Putamen (tissue), 1 donor: Measurements from ENCODE around the gene HSD17B2.

Experiments
- DNase-seq: peaks from one replicate; pipeline ENCODE4 v3.0.0-alpha.2; 2016; ENCODE audit warnings: low spot score

Gene HSD17B2

DNA sequence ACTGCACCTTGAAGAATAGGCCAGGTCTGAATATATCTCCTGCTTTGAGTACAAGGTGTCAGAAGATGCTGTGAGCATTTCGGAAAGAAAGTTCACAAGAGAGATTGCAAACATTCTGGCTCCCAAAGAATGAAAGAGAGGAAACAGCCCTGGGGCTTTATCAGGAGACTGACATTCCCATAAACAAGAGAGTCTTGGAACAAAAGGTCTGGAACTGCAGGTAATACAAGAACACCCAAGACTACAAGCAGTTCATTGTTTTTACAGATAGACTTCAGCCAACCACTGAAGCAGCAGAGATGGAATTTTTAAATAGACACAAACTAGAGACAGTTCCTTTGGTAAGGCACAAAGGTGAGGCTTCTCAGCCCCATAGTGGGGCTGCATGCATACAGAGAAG is 14.4 kb downstream of the HSD17B2 start:
- no peak for DNase-seq

DNA sequence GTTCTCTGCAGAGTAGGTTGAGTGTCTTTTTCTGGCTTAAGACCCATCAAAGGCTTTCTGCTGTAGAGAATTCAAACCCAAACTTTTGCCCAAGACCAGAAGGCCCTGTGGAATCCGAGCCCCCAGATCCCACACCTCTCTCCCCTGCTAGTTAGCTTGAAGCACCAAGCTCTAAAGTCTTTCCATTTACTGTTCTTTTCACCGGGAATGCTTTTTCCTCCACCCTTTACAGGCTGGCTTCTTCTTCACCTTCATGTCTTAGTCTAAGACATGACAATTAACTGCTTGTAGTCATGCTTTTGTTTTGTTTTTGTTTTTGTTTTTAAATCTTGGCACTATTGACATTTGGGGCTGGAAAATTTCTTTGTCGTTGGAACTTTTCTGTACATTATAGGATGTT is 15.5 kb downstream of the HSD17B2 start:
- DNase-seq = no peak

GRCh38 chr16:82050909-82051357 is 15.9 kb downstream of the HSD17B2 start:
- DNase-seq = no peak

DNA sequence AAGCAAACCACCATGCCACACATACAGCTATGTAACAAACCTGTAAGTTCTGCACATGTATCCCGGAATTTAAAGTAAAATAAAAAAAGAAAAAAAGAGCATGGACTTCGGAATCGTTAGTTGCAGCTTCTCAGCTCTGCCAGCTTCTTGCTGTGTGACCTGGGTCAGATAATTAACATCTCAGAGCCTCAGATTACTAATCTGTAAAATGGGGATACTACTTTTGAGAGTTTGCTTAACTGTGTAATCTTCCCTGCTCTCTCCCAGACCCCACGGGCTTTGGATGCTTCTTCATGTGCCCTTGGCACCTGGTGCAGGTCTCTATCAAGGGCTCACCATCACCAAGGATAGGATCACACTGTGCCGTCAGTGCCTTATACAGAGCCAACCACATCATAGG is 16.6 kb downstream of the HSD17B2 start:
- DNase-seq = no peak

GRCh38 chr16:82055117-82055516 is 20.1 kb downstream of the HSD17B2 start:
- DNase-seq = no peak

DNA sequence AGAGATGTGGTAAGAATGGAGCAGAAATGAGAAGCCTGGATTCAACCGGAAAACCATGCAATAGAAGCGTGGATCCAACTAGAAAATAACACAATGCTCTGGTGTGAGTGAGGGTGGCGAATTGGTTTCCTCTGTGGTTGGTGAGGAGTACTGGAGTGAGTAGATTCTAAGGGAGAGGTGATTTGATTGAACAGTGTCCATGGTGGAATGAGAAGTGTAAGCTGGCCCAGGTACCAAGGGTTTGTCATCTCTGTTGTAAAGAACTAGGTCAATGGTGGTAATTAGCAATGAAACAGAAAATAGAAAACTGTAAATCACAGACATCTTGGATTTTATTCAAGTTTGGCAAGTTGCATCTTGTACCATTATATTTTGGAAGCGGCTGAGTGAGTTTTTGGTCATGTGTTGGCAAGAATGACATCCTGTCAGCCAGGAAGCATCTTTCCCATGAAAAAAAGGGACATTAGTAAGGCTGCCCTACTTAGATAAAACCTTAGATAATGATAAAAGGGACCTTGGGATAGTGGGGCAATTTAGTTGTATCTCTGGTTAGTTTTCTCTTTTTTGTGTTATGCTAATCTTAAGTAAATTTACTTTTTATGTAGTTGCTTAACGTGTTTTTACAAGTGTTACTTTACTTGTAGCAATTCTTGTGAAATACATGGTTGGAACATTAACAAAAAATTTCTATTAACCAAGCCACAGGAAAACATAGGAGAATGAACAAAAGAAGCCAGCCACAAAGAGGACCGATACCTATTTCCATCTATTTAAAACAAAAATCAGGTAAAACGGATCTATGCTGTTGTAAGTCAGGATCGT is 20.9 kb downstream of the HSD17B2 start:
- DNase-seq = no peak

DNA sequence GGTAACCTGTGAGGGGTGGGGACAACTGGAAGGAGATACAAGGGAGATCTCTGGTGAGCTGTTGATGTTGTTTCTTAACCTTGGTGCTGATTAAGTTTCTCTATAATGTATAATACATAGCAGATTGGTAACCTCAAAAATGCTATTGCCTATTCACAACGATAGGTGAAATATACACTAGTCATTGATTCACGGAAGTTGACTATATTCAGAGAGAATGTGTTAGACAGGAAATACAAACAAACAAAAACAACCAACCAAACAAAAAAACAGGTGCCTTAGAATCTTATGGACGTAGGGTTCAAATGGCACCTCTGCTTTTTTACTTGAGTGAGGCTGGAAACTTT is 21.5 kb downstream of the HSD17B2 start:
- no peak for DNase-seq

DNA sequence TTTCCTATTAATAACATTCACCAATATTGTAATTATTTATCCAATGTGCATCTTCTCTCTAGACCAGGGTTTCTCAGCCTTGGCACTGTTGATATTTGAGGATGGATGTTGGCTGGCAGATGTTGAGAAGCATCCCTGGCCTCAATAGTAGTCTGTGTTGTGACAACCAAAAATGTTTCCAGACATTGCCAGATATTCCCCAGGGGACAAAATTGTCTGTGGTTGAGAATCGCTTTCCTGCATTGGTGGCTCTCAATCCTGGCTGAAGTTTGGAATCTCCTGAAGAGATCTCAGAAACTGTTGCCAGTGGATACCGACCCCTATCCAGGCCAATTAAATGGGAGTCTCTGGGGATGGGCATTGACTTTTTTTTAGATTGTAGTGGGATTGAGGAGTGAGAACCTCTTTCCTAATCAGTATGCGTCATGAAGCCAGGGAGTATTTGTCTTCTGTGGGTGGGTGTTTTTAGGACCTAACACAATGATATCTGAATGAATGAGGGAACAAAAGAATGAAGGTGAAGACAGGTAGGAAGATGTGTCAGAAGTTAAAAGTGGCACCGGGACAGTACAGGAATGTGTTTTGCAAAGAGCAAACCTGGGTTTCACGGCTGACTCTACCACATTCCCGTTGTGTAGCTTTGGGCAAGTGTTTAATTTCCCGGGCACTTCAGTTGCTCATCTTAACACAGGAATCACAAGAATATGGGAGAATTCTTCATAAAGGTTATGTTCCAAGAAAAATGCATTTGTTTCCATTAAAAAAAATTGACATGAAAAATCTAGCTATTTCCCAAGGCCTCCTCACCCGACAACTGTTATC is 24.3 kb downstream of the HSD17B2 start:
- DNase-seq = no peak

DNA sequence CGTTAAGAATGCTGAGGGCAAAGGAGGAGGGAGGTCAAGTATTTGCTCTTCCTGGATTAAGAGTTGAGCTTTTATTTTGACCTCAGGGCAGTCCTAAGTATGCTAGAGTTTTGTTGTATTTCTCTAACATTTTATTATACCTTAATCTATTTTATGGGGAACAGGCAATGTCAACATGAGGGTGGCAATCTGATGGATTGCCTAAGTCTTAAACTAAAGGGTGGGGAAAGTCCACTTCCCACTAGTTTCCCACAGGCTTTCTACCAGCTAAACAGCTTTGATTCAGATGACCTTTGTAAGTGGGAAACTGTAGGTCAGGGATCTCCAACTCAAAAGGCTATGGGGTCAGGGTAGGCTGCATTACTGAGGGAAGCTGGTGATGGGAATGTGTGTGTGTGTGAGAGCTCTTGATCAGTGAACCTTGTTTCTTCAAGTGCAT is 24.9 kb downstream of the HSD17B2 start:
- DNase-seq = no peak

DNA sequence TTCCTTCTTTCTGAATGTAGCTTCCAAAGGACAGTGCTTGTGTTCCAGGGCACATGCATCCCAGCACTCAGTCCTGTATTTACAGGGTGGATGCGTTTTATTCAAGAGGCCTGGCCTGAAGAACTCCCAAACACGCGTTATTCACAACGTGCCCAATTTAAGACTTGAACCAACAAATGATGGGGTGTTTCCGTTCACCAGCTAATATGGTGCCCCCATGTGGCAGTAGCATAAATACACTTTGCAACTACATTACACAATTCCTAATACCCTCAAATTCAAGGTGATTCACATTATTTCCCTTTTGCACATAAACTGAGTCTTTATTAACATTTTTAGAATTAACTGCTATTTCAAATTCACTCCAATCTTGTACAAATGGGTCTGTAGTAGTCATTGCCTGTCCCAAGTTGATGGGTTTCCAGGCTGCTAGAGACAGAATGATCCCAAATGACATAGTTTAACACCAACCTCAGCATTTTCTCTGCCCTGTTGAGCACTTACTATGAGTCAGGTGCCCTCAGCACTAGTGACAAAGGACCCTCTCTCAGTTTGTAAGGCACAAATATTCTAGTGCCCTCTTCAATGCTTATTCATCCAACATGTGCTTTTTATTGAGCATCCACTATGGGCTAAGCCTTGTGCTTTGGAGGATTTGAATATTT is 26.9 kb downstream of the HSD17B2 start:
- no peak for DNase-seq

- DNase-seq = no peak
Measured at GRCh38 chr16:82062645-82063058, 27.6 kb downstream of the HSD17B2 start.

DNA sequence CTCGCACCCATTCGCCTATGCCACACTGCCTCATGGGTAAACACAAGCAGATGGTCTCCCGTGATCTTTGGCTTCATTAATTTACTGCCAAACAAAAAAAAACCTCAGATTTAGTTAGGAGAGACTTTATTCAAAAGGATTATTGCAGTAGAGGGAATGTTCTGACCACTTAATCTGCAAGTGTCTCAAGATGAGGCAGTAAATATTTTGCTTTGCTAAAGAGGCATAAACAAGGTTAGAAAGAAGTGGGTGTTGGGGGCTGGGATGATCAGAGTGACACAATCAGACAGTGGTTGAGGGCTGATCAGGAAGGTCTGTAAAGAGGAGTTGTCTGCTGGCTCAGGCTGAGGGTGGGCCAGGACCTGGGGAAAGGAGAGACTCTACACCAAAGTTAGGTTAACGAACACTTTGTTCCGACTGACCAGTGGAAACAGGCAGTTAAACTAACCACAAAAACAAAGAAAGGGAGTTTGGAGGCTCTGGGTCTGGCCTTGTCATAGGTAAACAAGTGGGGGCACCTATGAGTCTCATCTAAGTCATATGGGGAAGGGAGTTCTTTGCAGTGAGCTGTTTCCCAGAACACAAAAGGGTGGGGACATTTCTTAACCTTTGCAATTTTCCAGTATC is 28.5 kb downstream of the HSD17B2 start:
- no peak for DNase-seq

- DNase-seq = no peak
Measured at GRCh38 chr16:82067042-82067803, 32.2 kb downstream of the HSD17B2 start.

DNA sequence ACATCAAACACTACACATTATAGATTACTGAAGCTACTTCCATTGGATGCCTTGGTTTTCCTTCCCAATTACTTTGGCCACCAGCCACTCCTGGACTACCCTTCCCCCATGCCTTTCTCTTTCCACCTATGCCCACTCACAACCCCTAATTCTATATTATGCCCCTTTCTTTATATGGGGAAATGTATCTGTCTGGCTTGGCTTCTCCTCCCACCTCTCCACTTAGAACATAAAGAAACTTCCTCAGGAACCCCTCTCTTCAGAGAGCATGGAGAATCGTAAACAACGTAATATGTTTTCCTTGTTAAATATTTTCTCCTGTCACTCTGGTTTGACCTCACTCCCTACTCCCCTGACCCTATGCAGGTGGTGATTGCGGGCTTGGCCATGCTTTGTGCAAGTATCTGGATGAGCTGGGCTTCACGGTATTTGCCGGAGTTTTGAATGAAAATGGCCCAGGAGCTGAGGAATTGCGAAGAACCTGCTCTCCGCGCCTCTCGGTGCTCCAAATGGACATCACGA is 32.8 kb downstream of the HSD17B2 start:
- DNase-seq = no peak

GRCh38 chr16:82070656-82071369 is 35.8 kb downstream of the HSD17B2 start:
- DNase-seq = no peak

DNA sequence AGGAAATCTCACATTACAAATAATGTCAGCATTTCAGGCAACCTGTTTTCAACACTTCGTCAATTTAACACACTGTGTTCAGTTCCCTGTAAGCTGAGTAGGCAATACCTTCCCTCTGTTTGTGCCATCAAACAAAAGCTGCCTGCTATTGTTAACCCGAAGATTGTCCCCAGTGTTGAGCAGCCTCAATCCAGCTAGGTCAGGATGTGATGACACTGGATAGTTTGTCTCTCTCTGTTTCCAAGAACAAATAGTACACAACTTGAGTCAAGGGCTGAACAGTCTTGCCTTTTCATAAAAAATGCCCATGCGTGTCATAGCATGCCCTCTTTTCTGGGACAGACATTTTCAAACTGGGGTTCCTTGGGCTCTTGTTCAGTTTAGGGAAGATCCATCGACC is 36.4 kb downstream of the HSD17B2 start:
- DNase-seq = no peak

DNA sequence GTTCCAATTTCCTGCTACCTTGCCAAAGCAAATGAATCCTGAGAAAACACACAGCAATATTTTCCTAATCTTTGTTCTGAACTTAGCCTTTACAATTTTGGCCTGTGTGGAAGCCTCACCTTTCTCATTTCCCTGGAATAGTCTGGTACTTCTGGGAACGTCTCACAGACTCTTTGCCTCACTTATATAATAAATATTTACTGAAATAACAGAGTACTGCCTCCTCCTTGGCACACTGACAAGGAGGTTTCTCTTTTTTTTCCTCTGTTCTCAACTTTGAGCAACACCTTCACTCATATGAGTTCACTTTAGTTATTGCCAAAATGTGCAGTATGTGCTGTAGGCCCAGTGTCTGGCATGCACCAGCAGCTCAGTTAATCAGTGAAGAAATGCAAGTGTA is 37.3 kb downstream of the HSD17B2 start:
- DNase-seq = no peak

- DNase-seq = no peak
Measured at GRCh38 chr16:82074019-82074558, 39.0 kb downstream of the HSD17B2 start.

DNA sequence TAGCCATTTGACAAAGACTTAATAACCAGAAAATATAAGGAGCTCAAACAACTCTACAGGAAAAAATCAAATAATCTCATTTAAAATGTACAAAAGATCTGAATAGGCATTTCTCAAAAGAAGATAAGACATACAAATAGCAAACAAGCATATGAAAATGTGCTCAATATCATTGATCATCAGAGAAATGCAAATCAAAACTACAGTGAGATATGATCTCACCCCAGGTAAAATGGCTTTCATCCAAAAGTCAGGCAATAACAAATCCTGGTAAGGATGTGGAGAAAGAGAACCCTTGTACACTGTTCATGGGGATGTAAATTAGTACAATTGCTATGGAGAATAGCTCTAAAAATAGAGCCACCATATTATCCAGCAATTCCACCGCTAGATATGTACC is 43.1 kb downstream of the HSD17B2 start:
- no peak for DNase-seq

- no peak for DNase-seq
Measured at GRCh38 chr16:82079892-82080291, 44.8 kb downstream of the HSD17B2 start.
